Gastrocnemius medialis (tissue), 4 donors: ENCODE results near the gene GNB1L.

Experiments used
- CTCF ChIP-seq, 5 experiments: fragments of 450-650 bp in 3 of 5; fragments of 200-600 bp in 2 of 5; sonication (generic) in 2 of 5; IDR thresholded peaks in 4 of 5; conservative IDR thresholded peaks in 1 of 5; 1 replicate in 4 of 5; 2 replicates in 1 of 5; pipeline ENCODE4 v1.5.1; 2016 to 2019; ENCODE audit warnings: antibody characterized with exemption in 5 of 5, mild to moderate bottlenecking in 3 of 5, moderate library complexity in 3 of 5
- POLR2A ChIP-seq, 2 donors: fragments of 450-650 bp; IDR thresholded peaks; one replicate each; pipeline ENCODE4 v1.6.1; 2017; ENCODE audit warnings: antibody characterized with exemption in 2 of 2, mild to moderate bottlenecking in 2 of 2, moderate library complexity in 2 of 2

GRCh38 chr22:19819911-19820879 lies 34.5 kb downstream of the GNB1L start:
- TF ChIP-seq CTCF (IDR thresholded peaks at IDR 0.05 in 4 of 5, conservative IDR thresholded peaks at IDR 0.05 in 1 of 5), result no peak
- no peak for TF ChIP-seq POLR2A (IDR thresholded peaks at IDR 0.05)
